HPDE6-E6E7 (cell line): Measurements from ENCODE around the gene UBASH3A.
A peak's percentile ranks its signal among the peaks of the same experiment; 100 is the strongest.

Experiments used
- DNase-seq: peaks from one replicate; pipeline ENCODE4 v3.0.0; 2011; ENCODE audit warnings: missing footprints; ENCODE audit errors: extremely low spot score

The UBASH3A gene

GRCh38 chr21:42490720-42491119 is 87.0 kb downstream of the UBASH3A start:
- no peak for DNase-seq

- no peak for DNase-seq
Measured at GRCh38 chr21:42491328-42491727, 87.6 kb downstream of the UBASH3A start.

- no peak for DNase-seq
Measured at GRCh38 chr21:42492201-42492600, 88.5 kb downstream of the UBASH3A start.

GRCh38 chr21:42493109-42494060 is 89.7 kb downstream of the UBASH3A start:
- no peak for DNase-seq

GRCh38 chr21:42495027-42495426 is 91.3 kb downstream of the UBASH3A start:
- no peak for DNase-seq

- DNase-seq: no peak
Measured at GRCh38 chr21:42495765-42496119, 92.0 kb downstream of the UBASH3A start.

- peak; percentile 96 for DNase-seq
Measured at GRCh38 chr21:42496120-42496838, 92.6 kb downstream of the UBASH3A start, which contains the start of gene RSPH1. Gene RSPH1 (minus strand): TSS chr21:42496224. CDS start chr21:42496186, 38 bp downstream.

GRCh38 chr21:42496839-42497202 is 93.1 kb downstream of the UBASH3A start:
- no peak for DNase-seq
